Right lobe of liver (tissue), 6 donors: ENCODE results near the gene FBXL19. TPM values are rescaled to one million over a fixed set of nuclear protein-coding genes. Genes with fewer than 3 reads are reported as not detected.
A peak's percentile ranks its signal among the peaks of the same experiment; 100 is the strongest.

Experiments used
- ATAC-seq, 4 donors: fragments of 200-7000 bp; cut with Tn5 transposase; one replicate each; pipeline ENCODE4 v1.9.1; 2020; ENCODE audit warnings: mild to moderate bottlenecking in 4 of 4, moderate library complexity in 4 of 4
- DNase-seq, 3 donors: peaks; one replicate each; pipeline ENCODE4 v3.0.0-alpha.2; 2020
- H3K27ac ChIP-seq, 3 donors: fragments of 200-600 bp; one replicate each; pipeline ENCODE4 v1.8.0; 2022
- H3K27me3 ChIP-seq, 2 donors: fragments of 200-600 bp; one replicate each; pipeline ENCODE4 v1.8.0; 2022
- H3K36me3 ChIP-seq, 4 donors: fragments of 200-600 bp; sonication (generic) in 1 of 4; one replicate each; pipeline versions ENCODE4 v1.5.1 to v1.8.0; 2017 to 2022; ENCODE audit warnings: control low read depth in 1 of 4
- H3K4me1 ChIP-seq, 4 donors: fragments of 200-600 bp; sonication (generic) in 1 of 4; one replicate each; pipeline versions ENCODE4 v1.5.1 to v1.8.0; 2017 to 2022; ENCODE audit warnings: control low read depth in 1 of 4
- H3K4me3 ChIP-seq, 3 donors: fragments of 200-600 bp; one replicate each; pipeline ENCODE4 v1.8.0; 2022
- H3K9me3 ChIP-seq, 4 donors: fragments of 200-600 bp; sonication (generic) in 1 of 4; one replicate each; pipeline versions ENCODE4 v1.5.1 to v1.8.0; 2017 to 2022; ENCODE audit warnings: control low read depth in 1 of 4
- POLR2A ChIP-seq: fragments of 450-650 bp; IDR thresholded peaks from one replicate; pipeline ENCODE4 v1.6.1; 2017; ENCODE audit warnings: antibody characterized with exemption, mild to moderate bottlenecking
- WGBS: methylation state at CpG from one replicate; pipeline ENCODE4 v1.1.6; 2018; ENCODE audit warnings: low coverage, low lambda C conversion rate; ENCODE audit not compliant: insufficient coverage; ENCODE audit errors: missing lambda C conversion rate; 5-methylcytosine and 5-hydroxymethylcytosine counted together
- intact Hi-C, 2 donors: fragments of 100-400 bp; cut with DNase I; formaldehyde crosslinking; loops; one replicate each; pipeline versions ENCODE4 v1.11.2 to v1.14.1; 2022
- total RNA-seq, 6 experiments: library from RNA; depleted of rRNA in 2 of 6; stranded (reverse); fragments of >200 nt in 2 of 6; fragmentation: NEBNext Ultra II Directional in 3 of 6; extraction: Animal tissue kit (Norgen Biotek cat#: 25700) in 3 of 6; gene quantifications; one replicate each; pipeline versions ENCODE4 v1.1.0 to v1.2.4, GENCODE V29; 2016 to 2023
- TF ChIP-seq, protein P1 (sequence below), 4 donors: fragments of 200-600 bp in 3 of 4; fragments of 450-650 bp in 1 of 4; IDR thresholded peaks; one replicate each; pipeline versions ENCODE4 v1.5.1 to v1.8.0; 2016 to 2022; ENCODE audit warnings: antibody characterized with exemption in 4 of 4, mild to moderate bottlenecking in 2 of 4
- donor health status: DM: no; HTN: yes; CAD: no.
- donor health status: DM: no; HTN: no; CAD: no.
- donor health status: DM: no; HTN: no; CAD: no.
- donor health status: DM: no; HTN: yes; CAD: no.
- donor health status: DM: no; HTN: yes; CAD: no.

Gene FBXL19
- total RNA-seq, 6 experiments from 2014 or later: 2.8 to 8.0 (median 3.4) TPM

DNA sequence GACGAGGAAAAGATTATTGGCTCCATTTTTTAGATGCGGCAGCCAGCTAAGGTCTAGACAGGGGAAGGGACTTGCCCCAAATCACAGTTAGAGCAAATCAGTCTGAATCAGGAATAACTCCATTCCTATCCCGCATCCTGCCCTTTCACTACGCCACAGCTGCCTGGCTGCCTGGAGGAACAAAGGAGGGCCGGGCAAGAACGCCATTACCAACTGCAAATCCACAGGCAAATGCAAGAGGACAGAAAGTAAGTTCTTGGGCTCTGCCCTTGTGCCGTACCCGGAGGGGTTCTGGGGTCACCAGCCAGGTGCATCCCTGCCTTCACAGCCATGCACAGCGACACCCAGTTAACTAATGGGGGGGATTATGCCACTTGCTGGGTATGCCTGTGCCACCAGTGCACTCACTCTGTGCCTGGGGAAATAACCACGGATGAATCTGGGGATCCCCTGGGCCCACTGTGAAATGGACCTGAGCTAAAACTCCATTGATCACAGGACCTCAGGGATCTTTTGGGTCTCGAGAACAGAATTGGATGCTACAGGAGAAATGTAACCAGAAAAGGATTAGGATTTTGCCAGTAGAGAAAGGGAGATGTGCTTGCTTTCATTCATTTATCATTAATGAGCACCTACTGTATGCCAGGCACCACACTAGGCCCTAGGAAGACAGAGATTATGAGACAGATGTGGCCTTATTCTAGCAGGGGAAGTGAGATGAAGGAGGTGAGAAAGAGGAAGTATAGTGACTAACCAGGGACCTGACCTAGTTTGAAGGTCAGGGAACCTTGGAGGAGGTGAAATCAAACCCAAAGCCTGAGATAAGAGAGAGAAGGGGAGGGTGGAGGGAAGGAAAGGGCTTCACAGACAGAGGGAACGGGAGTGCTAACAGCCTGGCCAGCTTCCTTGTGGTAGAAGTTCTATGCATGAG is 47.2 kb upstream of the FBXL19 start:
- DNase-seq: no peak
- no peak for ATAC-seq

DNA sequence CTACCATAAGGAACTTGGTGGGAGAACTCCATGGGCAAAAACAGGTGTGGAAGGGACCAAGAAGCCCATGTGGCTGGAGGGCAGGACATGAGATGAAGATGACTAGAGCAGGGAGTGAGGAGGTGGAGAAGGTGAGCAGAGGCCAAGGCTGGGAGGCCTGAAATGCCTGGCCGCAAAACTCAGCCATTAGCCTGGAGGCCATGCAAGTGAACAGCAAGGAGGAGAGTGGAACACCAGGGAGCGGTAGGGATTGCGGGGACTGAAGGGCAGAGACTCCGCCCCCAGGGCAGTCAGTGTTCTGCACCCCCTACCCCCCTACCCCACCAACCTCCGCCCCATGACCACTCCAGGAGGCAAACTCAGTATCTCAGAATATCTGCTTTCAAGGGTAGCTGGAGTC is 46.5 kb upstream of the FBXL19 start:
- H3K4me1 ChIP-seq: peaks cover 0 to 14% (median 7%) of the 10 kb centered on the region in 4 donors
- H3K27me3 ChIP-seq: no peaks in the 10 kb centered on the region
- WGBS: no CpG with 5 or more reads among the region's 5 CpGs
- DNase-seq: no peak
- H3K4me3 ChIP-seq: peak overlapping the region in 1 of 3 donors; percentile 91
- no peak for TF ChIP-seq POLR2A
- TF ChIP-seq, protein P1, sequence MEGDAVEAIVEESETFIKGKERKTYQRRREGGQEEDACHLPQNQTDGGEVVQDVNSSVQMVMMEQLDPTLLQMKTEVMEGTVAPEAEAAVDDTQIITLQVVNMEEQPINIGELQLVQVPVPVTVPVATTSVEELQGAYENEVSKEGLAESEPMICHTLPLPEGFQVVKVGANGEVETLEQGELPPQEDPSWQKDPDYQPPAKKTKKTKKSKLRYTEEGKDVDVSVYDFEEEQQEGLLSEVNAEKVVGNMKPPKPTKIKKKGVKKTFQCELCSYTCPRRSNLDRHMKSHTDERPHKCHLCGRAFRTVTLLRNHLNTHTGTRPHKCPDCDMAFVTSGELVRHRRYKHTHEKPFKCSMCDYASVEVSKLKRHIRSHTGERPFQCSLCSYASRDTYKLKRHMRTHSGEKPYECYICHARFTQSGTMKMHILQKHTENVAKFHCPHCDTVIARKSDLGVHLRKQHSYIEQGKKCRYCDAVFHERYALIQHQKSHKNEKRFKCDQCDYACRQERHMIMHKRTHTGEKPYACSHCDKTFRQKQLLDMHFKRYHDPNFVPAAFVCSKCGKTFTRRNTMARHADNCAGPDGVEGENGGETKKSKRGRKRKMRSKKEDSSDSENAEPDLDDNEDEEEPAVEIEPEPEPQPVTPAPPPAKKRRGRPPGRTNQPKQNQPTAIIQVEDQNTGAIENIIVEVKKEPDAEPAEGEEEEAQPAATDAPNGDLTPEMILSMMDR (IDR thresholded peaks at IDR 0.05): no peak
- H3K27ac ChIP-seq: peak overlapping the region in 2 of 3 donors; percentile 88 to 97
- intact Hi-C loops: no loop called here
- ATAC-seq: no peak
- no peaks in the 10 kb centered on the region for H3K9me3 ChIP-seq
- H3K36me3 ChIP-seq: no peaks in the 10 kb centered on the region

More for the DNA sequence above, 47.2 kb upstream of the FBXL19 start:
- peak overlapping the region; percentile 91 to 95 (median 91) for H3K4me3 ChIP-seq
- WGBS: 5% methylated on average over 10 of the region's 12 CpGs
- no peaks in the 10 kb centered on the region for H3K9me3 ChIP-seq
- no peaks in the 10 kb centered on the region for H3K27me3 ChIP-seq
- H3K4me1 ChIP-seq: peaks cover 0 to 14% (median 7%) of the 10 kb centered on the region in 4 donors
- intact Hi-C loops: no loop called here
- no peak for TF ChIP-seq POLR2A
- TF ChIP-seq, protein P1 (IDR thresholded peaks at IDR 0.05): no peak
- peak overlapping the region; percentile 87 to 97 (median 88) for H3K27ac ChIP-seq
- H3K36me3 ChIP-seq: no peaks in the 10 kb centered on the region

DNA sequence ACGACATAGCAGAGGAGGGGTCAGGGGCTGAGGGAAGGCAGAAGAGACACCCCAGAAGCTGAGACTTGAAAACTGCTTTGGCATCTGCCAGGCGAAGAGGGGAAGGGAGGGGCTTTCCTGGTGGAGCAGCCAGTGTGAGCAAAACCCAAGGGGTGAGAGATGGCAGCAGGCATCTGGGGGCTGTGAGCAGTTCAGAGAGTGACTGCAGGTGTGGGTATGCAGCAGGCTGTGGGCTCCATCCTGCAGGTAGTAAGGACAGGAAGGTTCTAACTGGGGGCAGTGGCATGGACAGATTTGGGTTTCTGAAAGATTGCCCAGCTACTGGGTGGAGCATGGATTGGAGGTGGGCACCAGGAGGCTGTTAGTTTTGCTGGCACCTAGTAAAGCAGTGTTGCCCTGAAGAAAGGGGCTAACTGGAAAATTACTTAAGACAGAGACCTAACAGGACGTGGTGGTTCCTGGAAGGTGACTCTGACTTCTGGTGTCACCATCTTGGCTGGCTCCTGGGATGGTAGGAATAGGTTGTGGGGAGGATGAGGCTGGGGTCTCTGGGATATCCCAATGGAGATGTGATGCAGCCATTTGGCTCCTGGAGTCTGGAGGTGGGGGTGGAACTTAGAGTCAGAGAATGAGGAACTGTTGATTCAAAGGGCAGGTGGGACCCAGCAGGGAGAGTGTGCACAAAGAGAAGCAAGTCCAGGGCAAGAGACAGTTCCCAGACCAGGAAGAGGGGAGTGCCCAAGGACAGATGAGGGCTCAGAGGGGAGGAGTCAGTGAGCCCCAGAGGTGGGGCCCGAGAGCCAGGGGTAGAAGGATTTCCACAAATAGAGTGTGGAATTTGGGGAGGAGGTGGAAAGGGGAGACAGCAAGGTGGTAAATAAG is 40.7 kb upstream of the FBXL19 start:
- no peak overlapping the region for H3K4me3 ChIP-seq
- ATAC-seq: no peak
- no peak for DNase-seq
- no peaks in the 10 kb centered on the region for H3K27me3 ChIP-seq
- H3K27ac ChIP-seq: no peak overlapping the region
- no peaks in the 10 kb centered on the region for H3K4me1 ChIP-seq
- intact Hi-C loops: no loop called here
- no peaks in the 10 kb centered on the region for H3K36me3 ChIP-seq
- 80% methylated on average over 4 of the region's 4 CpGs for WGBS
- no peaks in the 10 kb centered on the region for H3K9me3 ChIP-seq
- TF ChIP-seq, protein P1 (IDR thresholded peaks at IDR 0.05): no peak
- no peak for TF ChIP-seq POLR2A

DNA sequence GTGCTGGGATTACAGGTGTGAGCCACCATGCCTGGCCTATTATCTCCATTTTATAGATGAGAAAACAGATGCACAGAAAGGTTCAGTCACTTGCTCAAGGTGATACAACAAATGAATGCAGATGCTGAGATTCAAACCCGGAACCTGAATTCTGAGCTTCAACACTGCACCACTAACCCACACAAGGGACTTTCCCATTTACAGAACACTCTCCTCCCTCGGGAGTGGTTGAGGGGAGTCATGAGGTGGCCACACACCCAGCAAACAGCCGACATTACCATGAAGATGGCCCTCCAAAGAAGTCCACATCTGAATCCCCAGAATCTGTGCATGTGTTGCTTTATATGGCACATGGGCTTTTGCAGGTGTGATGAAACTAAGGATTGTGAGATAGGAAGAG is 38.6 kb upstream of the FBXL19 start:
- Histone ChIP-seq H3K27ac (no peak overlapping the region), H3K36me3 (peaks cover 0 to 6% (median 0%) of the 10 kb centered on the region in 4 donors), H3K4me1 (no peaks in the 10 kb centered on the region), H3K4me3 (no peak overlapping the region), H3K27me3 (no peaks in the 10 kb centered on the region), H3K9me3 (no peaks in the 10 kb centered on the region)
- 92% methylated on average over 2 of the region's 3 CpGs for WGBS
- DNase-seq (no peak), ATAC-seq (no peak)
- intact Hi-C loops: no loop called here
- no peak for TF ChIP-seq POLR2A
- TF ChIP-seq, protein P1 (IDR thresholded peaks at IDR 0.05): no peak
